GM19025 (cell line): ENCODE data around the gene AQP11.
"Not testable (repeated sequence)": the region's sequence is repeated elsewhere in the genome, so short reads cannot be mapped to it uniquely, and the experiment has no call there.

ENCODE experiments used
- ATAC-seq: cut with Tn5 transposase; IDR thresholded peaks from one replicate; pipeline ENCODE4 v1.9.1; 2021; ENCODE audit warnings: mild to moderate bottlenecking, low read depth, moderate library complexity; ENCODE audit not compliant: unreplicated experiment

The AQP11 gene

GRCh38 chr11:77589521-77590193 is at the start of gene AQP11:
Gene AQP11, plus strand, starts transcription at chr11:77589953. Its CDS starts 40 bp downstream, at chr11:77589993.
- peak; percentile 90 for ATAC-seq

GRCh38 chr11:77542296-77542695 is 47.5 kb upstream of the AQP11 start:
- no peak for ATAC-seq

- no peak for ATAC-seq
These were observed 42.5 kb upstream of the AQP11 start for GRCh38 chr11:77547047-77547836.

GRCh38 chr11:77547863-77548551 is 41.7 kb upstream of the AQP11 start:
- ATAC-seq = no peak

GRCh38 chr11:77548552-77549445 is 41.0 kb upstream of the AQP11 start:
- ATAC-seq = no peak

GRCh38 chr11:77551426-77551825 is 38.3 kb upstream of the AQP11 start:
- ATAC-seq = not testable (repeated sequence)

- ATAC-seq = no peak
These were observed 32.2 kb upstream of the AQP11 start for GRCh38 chr11:77557553-77557952.

- no peak for ATAC-seq
These were observed 31.4 kb upstream of the AQP11 start for GRCh38 chr11:77558380-77558779.

- no peak for ATAC-seq
These were observed 29.9 kb upstream of the AQP11 start for GRCh38 chr11:77559686-77560401.

GRCh38 chr11:77560605-77561004 is 29.1 kb upstream of the AQP11 start:
- no peak for ATAC-seq

- no peak for ATAC-seq
These were observed 28.5 kb upstream of the AQP11 start for GRCh38 chr11:77561257-77561656.

- ATAC-seq = no peak
These were observed 21.4 kb upstream of the AQP11 start for GRCh38 chr11:77568306-77568705.

GRCh38 chr11:77568916-77569675 is 20.7 kb upstream of the AQP11 start:
- ATAC-seq = no peak

- no peak for ATAC-seq
These were observed 20.1 kb upstream of the AQP11 start for GRCh38 chr11:77569676-77570070.

- ATAC-seq = not testable (repeated sequence)
These were observed 18.9 kb upstream of the AQP11 start for GRCh38 chr11:77570896-77571295.

GRCh38 chr11:77575428-77575827 is 14.3 kb upstream of the AQP11 start:
- not testable (repeated sequence) for ATAC-seq

- ATAC-seq = no peak
These were observed 8.9 kb upstream of the AQP11 start for GRCh38 chr11:77580712-77581337.

- peak; percentile 4 for ATAC-seq
These were observed 602 bp upstream of the AQP11 start for GRCh38 chr11:77589181-77589520.
